HepG2 (cell line): Measurements from ENCODE around the gene CISD3.

Source experiments
- ASH2L ChIP-seq: fragments of 300-600, 200-600 bp; sonication (generic); IDR thresholded peaks from 2 replicates; pipeline ENCODE4 v1.7.0; 2017; ENCODE audit warnings: low read depth, mild to moderate bottlenecking, moderate library complexity, mixed read lengths, low read length; ENCODE audit not compliant: insufficient read length
- BATF2 ChIP-seq: sonication (generic); formaldehyde crosslinking; IDR thresholded peaks from 2 replicates; pipeline ENCODE4 v1.8.0; 2022; ENCODE audit warnings: mild to moderate bottlenecking, missing genetic modification reagents, moderate library complexity
- CTCF ChIP-seq: sonication (generic); formaldehyde crosslinking; IDR thresholded peaks from 2 replicates; pipeline ENCODE4 v1.5.0; 2020; ENCODE audit warnings: mild to moderate bottlenecking, missing genetic modification reagents, moderate library complexity
- ETV6 ChIP-seq: sonication (generic); formaldehyde crosslinking; conservative IDR thresholded peaks from 2 replicates; pipeline ENCODE4 v1.4.0; 2020; ENCODE audit warnings: missing genetic modification reagents
- EZH2 ChIP-seq: conservative IDR thresholded peaks from 2 replicates; pipeline ENCODE4 v1.6.1; 2012; ENCODE audit warnings: mild to moderate bottlenecking, low read depth, low read length, moderate library complexity
- PREB ChIP-seq: sonication (generic); formaldehyde crosslinking; IDR thresholded peaks from 2 replicates; pipeline ENCODE4 v1.4.0; 2020; ENCODE audit warnings: missing genetic modification reagents
- TAF1 ChIP-seq: sonication (generic); formaldehyde crosslinking; IDR thresholded peaks from 2 replicates; pipeline ENCODE4 v1.4.0; 2020; ENCODE audit warnings: missing genetic modification reagents

DNA sequence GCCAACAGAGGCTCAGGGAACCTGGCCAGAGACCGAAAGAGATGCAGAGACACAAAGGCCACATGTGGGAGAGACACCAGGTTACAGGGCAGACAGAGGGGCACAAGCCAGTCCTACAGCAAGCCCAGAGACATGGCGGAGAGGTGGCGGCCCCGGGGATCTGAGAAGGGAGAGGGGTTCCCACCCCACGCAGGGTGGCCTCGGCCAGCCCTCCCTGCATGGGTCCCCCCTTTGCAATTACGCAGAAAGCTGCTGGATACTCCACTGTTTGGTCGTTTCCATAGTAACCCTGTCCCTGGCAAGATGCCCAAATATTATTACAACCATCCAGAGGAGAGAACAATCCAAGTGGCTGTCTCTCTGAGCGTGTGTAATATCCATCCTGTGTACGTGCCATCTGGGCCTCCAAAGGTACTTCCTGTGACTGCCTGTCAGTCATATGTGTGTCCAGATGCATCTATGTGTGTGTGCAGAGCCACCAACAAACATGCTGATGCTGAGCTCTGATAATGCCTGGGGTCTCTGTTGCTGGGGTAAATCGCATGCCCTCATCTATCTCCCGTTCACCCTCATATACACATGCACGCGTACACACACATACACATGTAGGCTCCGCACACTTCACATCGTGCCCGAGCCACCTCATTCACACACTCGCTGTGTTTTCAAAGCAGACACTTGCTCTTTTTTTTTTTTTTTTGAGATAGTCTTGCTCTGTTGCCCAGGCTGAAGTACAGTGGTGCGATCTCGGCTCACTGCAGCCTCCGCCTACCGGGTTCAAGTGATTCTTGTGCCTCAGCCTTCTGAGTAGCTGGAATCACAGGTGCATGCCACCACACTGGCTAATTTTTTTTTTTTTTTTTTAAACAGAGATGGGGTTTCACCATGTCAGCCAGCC lies 12.5 kb downstream of the CISD3 start:
- TF ChIP-seq ETV6 (CRISPR knock-in tag) (no peak), BATF2 (CRISPR knock-in tag) (no peak), EZH2 (no peak), PREB (CRISPR knock-in tag) (no peak), ASH2L (no peak), CTCF (CRISPR knock-in tag) (no peak), TAF1 (CRISPR knock-in tag) (no peak)
